HG02981 (cell line): ENCODE results near the gene KIF13A.
"Not testable (repeated sequence)": the region's sequence is repeated elsewhere in the genome, so short reads cannot be mapped to it uniquely, and the experiment has no call there.

Experiments
- ATAC-seq: cut with Tn5 transposase; IDR thresholded peaks from one replicate; pipeline ENCODE4 v1.9.1; 2021; ENCODE audit warnings: mild to moderate bottlenecking, moderate library complexity; ENCODE audit not compliant: unreplicated experiment

The KIF13A gene

DNA sequence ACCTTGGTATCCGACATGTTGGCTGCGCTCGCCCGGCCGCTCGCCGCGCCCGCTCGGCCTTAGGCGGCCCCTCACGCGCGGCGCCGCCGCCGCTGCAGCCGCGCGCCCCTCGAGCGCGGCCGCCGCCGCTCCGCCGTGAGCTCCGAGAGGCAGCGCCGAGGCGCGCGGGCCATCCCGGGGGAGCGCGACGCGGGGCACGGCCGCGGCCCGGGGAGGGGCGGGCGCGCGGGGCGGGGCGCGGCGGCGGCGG, at the start of gene KIF13A:
Gene KIF13A (minus strand): TSS at position 189 of the 250 bp plus-strand sequence. CDS start 172 bp downstream, at position 17.
- peak; percentile 15 for ATAC-seq

DNA sequence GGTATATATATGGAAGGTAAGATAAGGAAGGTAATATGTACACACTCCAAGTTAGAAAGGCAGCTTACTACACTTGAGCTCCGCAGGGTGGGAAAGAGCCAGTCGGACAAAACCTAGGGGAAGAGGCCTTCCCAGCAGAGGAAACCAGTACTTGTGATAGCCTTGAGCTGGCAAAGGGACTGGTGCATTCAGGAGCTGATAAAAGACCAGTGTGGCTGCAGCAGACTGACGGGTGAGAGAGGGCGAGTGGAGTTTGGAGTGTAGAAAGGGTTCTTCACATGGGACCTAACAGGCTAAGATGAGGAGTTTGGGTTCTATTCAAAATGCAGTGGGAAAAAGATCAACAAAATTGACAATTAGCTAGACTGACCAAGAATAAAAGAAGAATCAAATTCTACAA, 49.3 kb upstream of the KIF13A start:
- ATAC-seq, result no peak

DNA sequence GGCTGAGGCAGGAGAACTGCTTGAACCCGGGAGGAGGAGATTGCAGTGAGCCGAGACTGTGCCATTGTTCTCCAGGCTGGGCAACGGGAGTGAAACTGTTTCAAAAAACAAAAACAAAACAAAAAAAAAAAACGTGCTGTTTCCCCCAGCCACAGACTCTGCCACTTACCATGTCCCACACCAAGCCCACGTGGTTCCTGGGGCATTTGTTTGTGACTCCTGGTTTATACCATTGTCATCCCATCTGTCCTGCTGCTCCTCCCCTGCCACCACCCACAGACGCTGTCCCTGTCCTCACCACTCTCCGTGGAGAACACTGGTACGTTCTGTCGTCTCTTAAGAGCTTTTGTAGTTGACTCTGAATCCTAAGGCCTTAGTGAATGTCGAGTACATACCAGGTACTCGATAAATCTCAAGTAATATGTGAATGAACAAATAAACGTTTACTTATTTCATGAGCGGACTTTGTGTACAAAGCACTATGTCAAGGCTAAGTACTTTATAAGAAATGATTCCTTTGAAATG, 48.0 kb upstream of the KIF13A start:
- ATAC-seq, result no peak

DNA sequence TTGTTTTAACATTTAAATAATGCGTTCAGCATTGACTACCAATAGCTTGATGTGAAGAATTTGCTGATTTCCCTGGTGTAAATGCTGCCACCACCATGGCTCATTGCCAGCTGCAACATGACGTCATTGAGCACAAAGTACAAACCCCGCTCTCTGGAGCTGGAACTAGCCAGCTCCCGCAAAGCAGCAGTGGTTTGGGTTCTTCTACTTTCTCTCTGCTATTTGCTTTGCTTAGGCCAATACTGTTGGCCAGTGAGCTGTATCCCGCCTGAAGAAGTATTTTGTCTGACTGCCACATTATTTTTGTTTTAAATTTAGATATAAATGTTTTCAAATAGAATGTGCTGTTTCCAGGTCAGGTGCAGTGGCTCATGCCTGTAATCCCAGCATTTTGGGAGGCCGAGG, 47.4 kb upstream of the KIF13A start:
- ATAC-seq, result no peak

DNA sequence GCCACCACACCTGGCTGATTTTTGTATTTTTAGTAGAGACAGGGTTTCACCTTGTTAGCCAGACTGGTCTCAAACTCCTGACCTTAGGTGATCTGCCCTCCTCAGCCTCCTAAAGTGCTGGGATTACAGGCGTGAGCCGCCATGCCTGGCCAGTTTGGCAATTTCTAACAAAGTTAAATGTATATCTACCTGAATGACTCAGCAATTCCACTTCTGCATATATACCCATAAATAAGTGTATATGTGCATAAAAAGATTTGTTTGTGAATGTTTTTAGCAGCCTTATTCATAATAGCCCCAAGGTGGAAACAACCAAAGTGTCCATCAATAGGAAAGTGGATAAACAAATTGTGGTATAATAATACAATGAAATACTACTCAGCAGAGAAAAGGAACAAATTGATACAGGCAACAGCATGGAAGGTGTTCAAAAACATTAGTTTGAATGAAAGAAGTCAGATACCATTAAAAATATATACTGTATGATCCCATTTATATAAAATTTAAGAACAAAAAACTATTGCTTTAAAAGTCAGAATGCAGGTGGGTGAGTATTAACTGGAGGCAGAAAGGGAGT, 44.3 kb upstream of the KIF13A start:
- ATAC-seq, result no peak

DNA sequence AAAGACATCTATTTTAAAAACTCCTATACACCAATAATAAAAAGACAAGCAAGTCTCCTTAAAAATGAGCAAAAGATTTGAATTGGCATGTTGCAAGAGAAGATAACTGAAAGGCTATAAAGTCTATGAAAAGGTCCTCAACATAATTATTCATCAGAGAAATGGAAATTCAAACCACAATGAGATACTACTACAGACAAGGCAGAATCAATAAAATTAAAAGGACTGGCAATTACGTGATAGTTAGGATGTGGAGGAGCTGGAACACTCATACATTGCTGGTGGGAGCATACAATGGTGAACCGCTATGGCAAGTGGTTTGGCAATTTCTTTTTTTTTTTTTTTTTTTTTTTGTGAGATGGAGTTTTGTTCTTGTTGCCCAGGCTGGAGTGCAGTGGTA, 43.8 kb upstream of the KIF13A start:
- no peak for ATAC-seq

DNA sequence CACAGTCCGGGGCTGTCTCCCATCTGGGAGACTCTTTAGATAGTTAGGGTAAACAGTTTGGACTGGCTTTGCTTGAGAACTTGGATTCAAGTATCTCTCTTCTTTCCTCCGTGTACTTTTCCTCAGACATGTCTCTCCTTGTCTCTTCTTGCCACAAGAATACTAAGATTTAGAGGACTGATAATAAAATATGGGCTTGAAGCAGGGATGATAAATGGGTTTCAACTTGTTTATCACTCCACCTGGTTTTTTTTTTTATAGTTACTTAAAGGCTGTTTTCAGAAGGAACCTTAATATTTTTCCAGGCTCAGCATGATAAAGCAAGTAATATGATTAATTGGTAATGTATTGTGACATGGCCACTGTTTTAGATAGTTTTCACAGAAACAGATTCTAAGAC, 40.9 kb upstream of the KIF13A start:
- ATAC-seq, result no peak

DNA sequence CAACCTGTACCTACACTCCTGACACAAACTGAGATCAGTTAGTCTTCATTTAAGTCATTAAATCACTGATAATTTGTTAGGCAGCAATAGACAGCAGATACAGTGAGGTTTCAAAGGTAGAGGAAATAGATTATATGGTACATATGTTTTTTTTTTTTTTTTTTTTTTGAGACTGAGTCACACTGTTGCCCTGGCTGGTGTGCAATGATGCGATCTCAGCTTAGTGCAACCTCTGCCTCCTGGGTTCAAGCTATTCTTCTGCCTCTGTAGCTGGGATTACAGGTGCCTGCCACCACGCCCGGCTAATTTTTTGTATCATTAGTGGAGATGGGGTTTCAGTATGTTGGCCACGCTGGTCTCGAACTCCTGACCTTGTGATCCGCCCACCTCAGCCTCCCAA, 38.2 kb upstream of the KIF13A start:
- no peak for ATAC-seq

DNA sequence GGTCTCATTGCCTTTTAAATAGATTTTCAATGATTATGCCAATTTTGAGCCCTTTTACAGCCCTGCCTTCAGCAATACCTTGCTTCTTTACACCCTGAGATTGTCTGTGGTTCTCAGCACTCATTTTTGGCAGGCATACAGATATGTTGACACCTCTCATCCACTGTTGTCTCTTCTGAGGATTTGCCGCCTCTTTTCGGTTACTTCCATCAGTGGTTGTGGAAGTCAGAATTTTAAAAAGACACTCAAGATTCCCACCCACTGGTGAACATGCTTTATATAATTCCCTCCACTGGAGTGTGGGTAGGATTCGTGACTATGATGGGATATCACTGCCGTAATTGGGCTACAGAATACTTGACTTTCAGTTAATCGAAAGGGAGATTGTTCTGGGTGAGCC, 37.4 kb upstream of the KIF13A start:
- no peak for ATAC-seq

DNA sequence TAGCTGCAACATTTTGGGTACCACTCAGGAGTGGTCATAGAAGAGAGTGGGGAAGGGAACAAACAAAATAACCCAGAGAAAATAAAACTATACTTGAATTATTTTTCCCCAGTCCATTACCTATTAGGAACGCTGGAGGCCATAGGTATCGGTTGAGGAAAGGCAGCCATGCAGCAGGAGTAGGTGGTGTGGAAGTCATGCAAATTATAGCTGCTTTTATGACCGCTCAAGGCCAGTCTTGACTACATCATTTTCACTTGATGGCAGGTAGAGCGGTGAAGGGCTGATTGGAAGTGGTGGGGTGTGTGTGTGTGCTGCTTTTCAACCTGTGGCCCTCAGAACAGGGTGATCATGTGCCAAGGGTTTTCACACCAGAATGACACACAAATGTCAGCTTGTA, 36.5 kb upstream of the KIF13A start:
- ATAC-seq, result no peak

DNA sequence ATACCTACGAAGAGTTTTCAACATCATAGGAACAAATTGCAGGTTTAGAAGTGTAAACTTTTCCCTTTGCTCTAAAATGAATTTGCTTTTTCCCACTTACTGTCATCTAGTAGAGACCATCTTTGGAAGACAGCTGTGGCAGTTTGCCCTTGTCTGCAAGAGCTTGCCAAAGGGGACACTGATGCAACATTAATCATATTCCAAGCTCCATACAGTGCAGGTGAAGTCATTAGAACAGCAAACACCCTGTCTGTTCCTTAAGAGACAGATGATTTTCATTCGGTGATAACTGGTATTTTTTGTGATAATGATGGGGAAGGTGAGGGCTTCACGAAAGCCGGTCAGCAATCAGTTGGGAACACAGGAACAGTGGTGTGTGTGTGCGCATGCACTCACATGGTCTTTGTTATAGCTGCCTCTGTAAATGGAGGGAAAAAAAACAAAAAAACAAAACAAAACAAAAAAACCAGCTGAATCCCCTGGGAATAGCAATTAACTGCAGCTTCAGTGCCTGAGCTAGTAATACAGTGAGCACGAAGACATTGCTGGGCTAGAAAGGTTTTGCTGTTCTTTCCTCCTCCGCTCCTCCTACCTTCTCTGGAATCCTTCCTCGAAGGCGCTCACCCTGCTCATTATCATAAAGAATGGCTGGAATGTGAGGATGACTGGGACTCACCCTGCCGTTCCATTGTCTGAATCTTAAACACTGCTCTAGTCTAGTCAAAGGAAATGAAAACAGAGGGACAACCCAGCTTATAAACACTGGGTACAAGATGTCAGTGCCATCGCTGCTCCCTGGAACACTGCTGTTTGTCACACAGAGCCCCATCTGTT, 35.2 kb upstream of the KIF13A start:
- no peak for ATAC-seq

DNA sequence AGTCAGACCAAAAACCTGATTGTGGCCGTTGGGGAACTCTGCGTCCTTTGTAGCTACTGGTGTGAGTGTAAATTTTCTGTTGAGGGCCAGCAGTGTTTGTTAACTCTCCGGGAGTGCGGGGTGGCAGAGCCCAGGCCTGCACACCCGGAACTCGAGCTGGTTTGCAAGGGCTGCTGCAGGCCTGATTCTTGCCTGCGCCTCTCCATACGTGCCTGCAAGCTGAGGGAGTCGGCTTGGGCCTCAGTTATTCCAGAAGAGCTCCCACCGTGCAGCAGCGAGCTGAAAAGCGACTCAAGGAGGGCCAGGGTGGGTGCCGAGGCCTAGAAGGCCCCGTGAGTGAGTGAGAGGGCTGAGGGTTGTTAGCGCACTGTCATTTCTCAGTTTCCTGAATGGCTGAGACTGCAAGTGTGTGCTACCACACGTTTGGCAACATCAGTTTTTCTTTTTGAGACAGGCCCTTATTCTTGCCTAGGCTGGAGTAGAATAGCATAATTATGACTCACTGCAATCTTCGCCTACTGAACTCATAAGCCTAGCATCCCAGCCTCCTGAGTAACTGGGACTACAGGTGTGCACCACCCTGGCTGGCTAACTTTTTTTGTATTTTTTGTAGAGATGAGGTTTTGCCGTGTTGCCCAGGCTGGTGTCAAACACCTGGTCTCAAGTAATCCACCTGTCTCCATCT, 33.9 kb upstream of the KIF13A start:
- no peak for ATAC-seq

DNA sequence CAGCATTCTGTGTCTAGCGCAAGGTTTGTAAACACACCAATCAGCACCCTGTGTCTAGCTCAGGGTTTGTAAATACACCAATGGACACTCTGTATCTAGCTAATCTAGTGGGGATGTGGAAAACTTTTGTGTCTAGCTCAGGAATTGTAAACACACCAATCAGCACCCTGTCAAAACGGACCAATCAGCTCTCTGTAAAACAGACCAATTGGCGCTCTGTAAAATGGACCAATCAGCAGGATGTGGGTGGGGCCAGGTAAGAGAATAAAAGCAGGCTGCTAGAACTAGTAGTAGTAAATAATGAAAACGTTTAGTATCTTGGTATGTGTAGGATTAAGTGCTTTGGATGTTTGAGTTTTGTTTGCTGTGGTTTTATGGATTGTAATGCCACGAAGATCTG, 33.1 kb upstream of the KIF13A start:
- not testable (repeated sequence) for ATAC-seq

DNA sequence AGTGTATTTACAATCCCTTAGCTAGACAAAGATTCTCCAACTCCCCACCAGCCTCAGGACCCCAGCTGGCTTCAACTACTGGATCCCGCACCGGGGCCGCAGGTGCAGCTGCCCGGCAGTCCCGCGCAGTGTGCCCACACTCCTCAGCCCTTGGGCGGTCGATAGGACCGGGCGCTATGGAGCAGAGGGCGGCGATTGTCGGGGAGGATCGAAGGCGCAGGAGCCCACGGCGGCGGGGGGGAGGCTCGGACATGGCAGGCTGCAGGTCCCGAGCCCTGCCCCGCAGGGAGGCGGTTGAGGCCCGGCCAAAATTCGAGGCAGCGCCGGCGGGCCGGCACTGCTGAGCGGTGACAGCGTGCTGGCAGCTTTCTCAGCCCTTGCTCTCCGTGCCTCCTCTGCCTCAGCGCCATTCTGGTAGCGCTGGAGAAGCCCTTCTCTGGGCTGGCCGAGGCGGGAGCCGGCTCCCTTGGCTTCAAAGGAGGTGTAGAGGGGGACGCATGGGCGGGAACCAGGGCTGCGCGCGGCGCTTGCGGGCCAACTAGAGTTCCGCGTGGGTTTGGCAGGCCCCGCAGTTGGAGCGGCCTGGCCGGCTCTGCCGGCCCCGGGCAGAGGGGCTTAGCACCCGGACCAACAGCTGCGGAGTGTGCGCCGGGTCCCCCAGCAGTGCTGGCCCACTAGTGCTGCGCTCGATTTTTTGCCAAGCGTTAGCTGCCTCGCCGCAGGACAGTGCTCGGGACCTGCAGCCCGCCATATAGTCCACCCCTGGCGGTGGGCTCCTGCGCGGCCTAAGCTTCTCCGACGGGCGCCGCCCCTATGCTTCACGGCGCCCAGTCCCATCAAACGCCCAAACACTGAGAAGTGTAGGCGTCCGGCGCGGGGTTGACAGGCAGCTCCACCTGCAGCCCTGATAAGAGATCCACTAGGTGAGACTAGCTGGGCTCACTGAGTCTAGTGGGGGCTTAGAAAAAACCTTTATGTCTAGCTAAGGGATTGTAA, 32.4 kb upstream of the KIF13A start:
- ATAC-seq, result no peak

DNA sequence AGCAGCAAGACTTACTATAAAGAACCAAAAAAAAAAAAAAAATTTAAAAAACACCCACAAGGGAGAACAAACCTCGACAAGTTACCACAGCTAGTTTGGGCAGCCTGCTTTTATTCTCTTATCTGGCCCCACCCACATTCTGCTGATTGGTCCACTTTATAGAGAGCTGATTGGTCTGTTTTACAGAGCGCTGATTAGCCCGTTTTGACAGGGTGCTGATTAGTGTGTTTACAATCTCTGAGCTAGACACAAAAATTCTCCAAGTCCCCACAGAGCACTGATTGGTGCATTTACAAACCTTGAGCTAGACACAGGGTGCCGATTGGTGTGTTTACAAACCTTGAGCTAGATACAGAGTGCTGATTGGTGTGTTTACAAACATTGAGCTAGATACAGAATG, 31.7 kb upstream of the KIF13A start:
- not testable (repeated sequence) for ATAC-seq

DNA sequence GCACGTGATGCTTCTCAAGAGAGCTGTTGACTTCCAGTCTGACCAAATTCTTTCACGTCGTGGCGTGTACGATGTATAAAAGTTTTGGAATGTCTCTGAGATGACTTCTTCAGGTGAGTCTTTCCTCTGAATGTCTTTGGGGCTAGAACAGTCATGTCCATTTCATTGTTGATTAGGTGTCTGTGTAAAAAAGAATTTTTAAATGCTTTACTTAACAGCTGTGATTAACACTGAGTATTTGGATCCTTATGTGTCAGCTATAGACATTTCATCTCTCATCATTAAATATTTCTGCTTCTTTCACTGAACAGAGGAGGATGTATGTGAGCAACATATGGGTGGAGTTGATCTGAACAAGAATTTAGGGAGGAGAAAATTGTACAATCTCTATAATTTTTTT, 29.3 kb upstream of the KIF13A start:
- ATAC-seq, result no peak

DNA sequence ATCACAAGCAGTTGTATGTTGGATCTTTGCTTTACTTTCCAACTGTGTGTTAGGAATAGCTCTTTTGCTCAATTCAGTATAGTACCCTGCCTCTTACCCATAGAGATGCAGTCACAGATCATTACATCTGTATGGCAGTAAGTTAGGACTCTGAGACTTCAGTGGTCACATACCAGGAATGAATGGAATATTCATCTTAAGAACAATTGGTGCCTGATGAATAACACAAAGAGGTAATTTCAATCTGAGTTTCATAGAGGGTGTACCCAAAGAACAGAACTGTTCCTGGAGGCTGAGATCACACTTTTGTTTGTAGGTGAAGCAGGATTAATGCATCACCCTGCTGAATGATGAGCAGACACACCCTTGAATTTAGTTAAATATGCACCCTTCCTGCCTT, 28.7 kb upstream of the KIF13A start:
- no peak for ATAC-seq

DNA sequence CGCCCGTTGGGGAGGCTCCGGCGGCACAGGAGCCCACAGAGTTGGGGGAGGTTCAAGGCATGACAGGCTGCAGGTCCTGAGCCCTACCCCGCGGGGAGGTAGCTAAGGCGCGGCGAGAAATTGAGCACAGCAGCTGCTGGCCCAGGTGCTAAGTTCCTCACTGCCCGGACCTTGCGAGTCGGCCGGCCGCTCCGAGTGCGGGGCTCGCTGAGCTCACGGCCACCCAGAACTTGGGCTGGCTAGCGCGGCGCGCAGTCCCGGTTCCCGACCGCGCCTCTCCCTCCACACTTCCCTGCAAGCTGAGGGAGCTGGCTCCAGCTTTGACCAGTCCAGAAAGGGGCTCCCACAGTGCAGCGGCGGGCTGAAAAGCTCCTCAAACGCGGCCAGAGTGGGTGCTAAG, 23.9 kb upstream of the KIF13A start:
- ATAC-seq, result no peak

DNA sequence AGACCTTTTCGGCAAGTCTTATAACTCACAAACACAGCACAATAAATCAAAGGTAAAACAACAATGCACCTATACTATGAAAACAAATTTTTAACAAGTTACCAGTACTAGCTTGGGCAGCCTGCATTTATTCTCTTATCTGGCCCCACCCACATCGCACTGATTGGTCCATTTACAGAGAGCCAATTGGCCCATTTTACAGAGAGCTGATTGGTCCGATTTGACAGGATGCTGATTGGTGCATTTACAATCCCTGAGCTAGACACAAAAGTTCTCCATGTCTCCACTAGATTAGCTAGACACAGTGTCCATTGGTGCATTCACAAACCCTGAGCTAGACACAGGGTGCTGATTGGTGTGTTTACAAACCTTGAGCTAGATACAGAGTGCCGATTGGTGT, 23.1 kb upstream of the KIF13A start:
- ATAC-seq, result not testable (repeated sequence)

DNA sequence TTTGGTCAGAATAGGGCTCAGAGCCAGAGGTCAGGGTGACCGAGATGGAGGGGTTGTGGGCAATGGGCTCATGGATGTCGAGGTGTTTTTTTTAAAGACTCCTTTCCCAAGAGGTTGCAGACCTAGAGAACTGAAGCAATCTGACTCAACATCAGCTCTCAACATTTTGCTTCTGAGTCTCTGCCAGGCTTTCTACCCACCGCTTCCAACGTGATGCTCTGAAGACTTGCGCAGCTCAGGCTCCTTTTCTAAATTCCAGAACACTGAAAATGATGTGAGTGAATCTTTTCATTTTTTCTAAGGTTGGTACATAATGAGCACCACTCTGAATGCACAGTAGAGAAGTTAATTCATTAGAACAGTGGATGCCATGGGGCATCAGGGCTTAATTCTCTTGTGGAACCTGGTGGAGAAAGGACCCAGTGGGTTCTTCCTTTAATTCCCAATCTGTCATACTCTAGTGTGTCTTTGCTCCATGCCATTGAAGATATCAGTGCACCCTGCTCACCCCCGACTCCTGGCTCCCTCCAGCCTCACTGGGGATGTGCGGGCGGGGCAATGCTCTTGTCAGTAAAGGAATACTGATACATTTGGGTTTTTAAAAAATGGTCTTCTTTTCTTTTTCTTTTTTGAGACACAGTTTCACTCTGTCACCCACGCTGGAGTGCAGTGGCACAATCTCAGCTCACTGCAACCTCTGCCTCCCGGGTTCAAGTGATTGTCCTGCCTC, 17.0 kb upstream of the KIF13A start:
- no peak for ATAC-seq
